Fibroblast of pulmonary artery (primary cell): ENCODE measurements around the gene CREB3L4.

Experiments used
- DNase-seq: peaks from one replicate; pipeline ENCODE4 v3.0.0-alpha.2; 2010; ENCODE audit warnings: low read depth
- H3K4me3 ChIP-seq: replicated peaks from 2 replicates; pipeline ENCODE4 v1.5.1; 2011; ENCODE audit warnings: low read depth, mild to moderate bottlenecking, control low read depth, low read length, moderate library complexity
- CTCF ChIP-seq: IDR thresholded peaks from 2 replicates; pipeline ENCODE4 v1.5.1; 2011; ENCODE audit warnings: mild to moderate bottlenecking, control low read depth, low read length, inconsistent platforms; ENCODE audit errors: missing control alignments

CREB3L4 gene

GRCh38 chr1:153938996-153939395, 28.7 kb upstream of the CREB3L4 start:
- no peak for DNase-seq
- TF ChIP-seq CTCF: no peak
- H3K4me3 ChIP-seq: no peak overlapping the region

GRCh38 chr1:153939476-153939875, 28.2 kb upstream of the CREB3L4 start:
- no peak for TF ChIP-seq CTCF

GRCh38 chr1:153940756-153941155, 26.9 kb upstream of the CREB3L4 start:
- no peak for TF ChIP-seq CTCF

More at GRCh38 chr1:153939476-153939875, 28.2 kb upstream of the CREB3L4 start:
- no peak for DNase-seq
- H3K4me3 ChIP-seq: no peak overlapping the region

GRCh38 chr1:153941826-153942725, 25.6 kb upstream of the CREB3L4 start:
- DNase-seq: no peak
- TF ChIP-seq CTCF: no peak
- no peak overlapping the region for H3K4me3 ChIP-seq

More at GRCh38 chr1:153940756-153941155, 26.9 kb upstream of the CREB3L4 start:
- no peak for DNase-seq
- H3K4me3 ChIP-seq: no peak overlapping the region

GRCh38 chr1:153942766-153943549, 24.7 kb upstream of the CREB3L4 start:
- no peak for TF ChIP-seq CTCF

GRCh38 chr1:153944005-153944826, 23.5 kb upstream of the CREB3L4 start:
- DNase-seq: no peak
- H3K4me3 ChIP-seq: no peak overlapping the region
- TF ChIP-seq CTCF: no peak

More at GRCh38 chr1:153942766-153943549, 24.7 kb upstream of the CREB3L4 start:
- no peak overlapping the region for H3K4me3 ChIP-seq
- DNase-seq: no peak
